ENCODE measurements around the gene RSPO4. TPM values are rescaled to one million over a fixed set of nuclear protein-coding genes. Genes with fewer than 3 reads are reported as not detected.

RSPO4 gene
- total RNA-seq, 2 donors from 2014 or later = not detected

GRCh38 chr20:962223-962622 lies 39.9 kb downstream of the RSPO4 start:
- ATAC-seq (no peak), DNase-seq (no peak)
- Histone ChIP-seq H3K4me3 (no peak overlapping the region), H3K27me3 (no peaks in the 10 kb centered on the region), H3K4me1 (no peaks in the 10 kb centered on the region), H3K9me3 (no peaks in the 10 kb centered on the region), H3K27ac (no peak overlapping the region), H3K36me3 (replicated peaks in 1 of 2; ENCODE audit: insufficient read depth in 1 of 2, low read depth in 2 of 2) (no peaks in the 10 kb centered on the region)
- intact Hi-C loops (cut with DNase I) = no loop called here
- WGBS, 2 donors = 49 to 51% methylated on average over 3 of the region's 3 CpGs
- TF ChIP-seq CTCF (IDR thresholded peaks at IDR 0.05) (no peak), POLR2A (IDR thresholded peaks at IDR 0.05) (no peak)

DNA sequence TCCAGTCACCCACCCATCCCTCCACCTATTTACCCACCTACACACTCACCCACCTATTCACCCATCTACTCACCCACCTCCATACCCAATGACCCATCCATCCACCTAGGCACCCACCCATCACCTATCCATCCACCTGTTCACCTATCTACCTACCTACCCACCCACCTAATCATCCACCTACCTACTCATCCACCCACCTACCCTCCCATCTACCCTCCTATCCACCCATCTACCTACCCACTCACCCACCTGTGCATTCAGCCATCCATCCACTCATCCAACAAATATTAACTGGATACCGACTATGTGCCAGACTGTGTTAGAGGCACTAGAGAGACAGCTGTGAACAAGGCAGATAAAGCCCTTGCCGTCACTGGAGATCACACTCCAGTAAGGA lies 40.3 kb downstream of the RSPO4 start:
- no peak for ATAC-seq
- no peaks in the 10 kb centered on the region for H3K9me3 ChIP-seq
- no peak for TF ChIP-seq CTCF (IDR thresholded peaks at IDR 0.05)
- TF ChIP-seq POLR2A (IDR thresholded peaks at IDR 0.05) = no peak
- no peaks in the 10 kb centered on the region for H3K27me3 ChIP-seq
- H3K4me1 ChIP-seq = no peaks in the 10 kb centered on the region
- no peaks in the 10 kb centered on the region for H3K36me3 ChIP-seq (replicated peaks in 1 of 2; ENCODE audit: insufficient read depth in 1 of 2, low read depth in 2 of 2)
- 39 to 42% methylated on average over 2 of the region's 2 CpGs for WGBS, 2 donors
- intact Hi-C loops (cut with DNase I) = no loop called here
- H3K4me3 ChIP-seq = no peak overlapping the region
- no peak overlapping the region for H3K27ac ChIP-seq
- DNase-seq = no peak

- H3K27ac ChIP-seq = no peak overlapping the region
- 59 to 66% methylated on average over 13 to 16 of the region's 16 CpGs for WGBS, 2 donors
- TF ChIP-seq POLR2A (IDR thresholded peaks at IDR 0.05) = no peak
- TF ChIP-seq CTCF (IDR thresholded peaks at IDR 0.05) = no peak
- peaks cover 0 to 4% of the 10 kb centered on the region in 2 donors for H3K27me3 ChIP-seq
- no peaks in the 10 kb centered on the region for H3K36me3 ChIP-seq (replicated peaks in 1 of 2; ENCODE audit: insufficient read depth in 1 of 2, low read depth in 2 of 2)
- ATAC-seq = no peak
- no peaks in the 10 kb centered on the region for H3K4me1 ChIP-seq
- intact Hi-C loops (cut with DNase I) = loop anchor here (2.0 kb wide), 1 partner anchor 143 kb away; no protein-coding TSS in a partner anchor
- H3K9me3 ChIP-seq = no peaks in the 10 kb centered on the region
- no peak overlapping the region for H3K4me3 ChIP-seq
- no peak for DNase-seq
Observed at GRCh38 chr20:959996-960615, 42.0 kb downstream of the RSPO4 start.

GRCh38 chr20:958936-959815 lies 42.9 kb downstream of the RSPO4 start:
- Histone ChIP-seq H3K27me3 (peaks cover 0 to 8% of the 10 kb centered on the region in 2 donors), H3K36me3 (replicated peaks in 1 of 2; ENCODE audit: insufficient read depth in 1 of 2, low read depth in 2 of 2) (no peaks in the 10 kb centered on the region), H3K27ac (no peak overlapping the region), H3K4me1 (no peaks in the 10 kb centered on the region), H3K4me3 (no peak overlapping the region), H3K9me3 (no peaks in the 10 kb centered on the region)
- WGBS, 2 donors = 28 to 39% methylated on average over 13 to 18 of the region's 19 CpGs
- DNase-seq (no peak), ATAC-seq (no peak)
- no peak for TF ChIP-seq CTCF (IDR thresholded peaks at IDR 0.05)
- TF ChIP-seq POLR2A (IDR thresholded peaks at IDR 0.05) = no peak
- intact Hi-C loops (cut with DNase I) = loop anchor here (2.0 kb wide), 1 partner anchor 142 kb away; no protein-coding TSS in a partner anchor

All from body of pancreas (tissue), 4 donors.